Fibroblast of villous mesenchyme (primary cell): ENCODE data around the gene CHGA. TPM values are rescaled to one million over a fixed set of nuclear protein-coding genes. Genes with fewer than 3 reads are reported as not detected.

Experiments
- DNase-seq: peaks from one replicate; pipeline ENCODE4 v3.0.0-alpha.2; 2010; ENCODE audit warnings: low read depth
- H3K4me3 ChIP-seq: 2 replicates; pipeline ENCODE4 v1.5.1; 2011; ENCODE audit warnings: low read depth, mild to moderate bottlenecking, low read length
- CTCF ChIP-seq: IDR thresholded peaks from 2 replicates; pipeline ENCODE4 v1.5.1; 2012; ENCODE audit warnings: low read depth, mild to moderate bottlenecking, low read length; ENCODE audit not compliant: insufficient read depth
- total RNA-seq: library from RNA; depleted of rRNA; stranded (reverse); fragments of >200 nt; gene quantifications from 2 replicates; pipeline ENCODE4 v1.2.3, GENCODE V29; 2012

The CHGA gene
- total RNA-seq, 1 donor: not detected

- no peak for DNase-seq
- no peak for TF ChIP-seq CTCF
These were observed 5.7 kb upstream of the CHGA start for GRCh38 chr14:92917041-92917940.

GRCh38 chr14:92917956-92918355 lies 5.0 kb upstream of the CHGA start:
- no peak for DNase-seq
- no peak for TF ChIP-seq CTCF
- H3K4me3 ChIP-seq: no peak overlapping the region

More at GRCh38 chr14:92917041-92917940, 5.7 kb upstream of the CHGA start:
- no peak overlapping the region for H3K4me3 ChIP-seq

GRCh38 chr14:92920001-92920400 lies 2.9 kb upstream of the CHGA start:
- no peak for TF ChIP-seq CTCF
- no peak overlapping the region for H3K4me3 ChIP-seq
- no peak for DNase-seq

GRCh38 chr14:92922155-92922735 lies 705 bp upstream of the CHGA start:
- no peak for TF ChIP-seq CTCF
- no peak for DNase-seq
- H3K4me3 ChIP-seq: no peak overlapping the region

- DNase-seq: no peak
- TF ChIP-seq CTCF: no peak
- no peak overlapping the region for H3K4me3 ChIP-seq
These were observed 774 bp downstream of the CHGA start for GRCh38 chr14:92923744-92924103.

- no peak overlapping the region for H3K4me3 ChIP-seq
- DNase-seq: no peak
- TF ChIP-seq CTCF: no peak
These were observed 1.3 kb downstream of the CHGA start for GRCh38 chr14:92924247-92924646.

- H3K4me3 ChIP-seq: no peak overlapping the region
- DNase-seq: no peak
- no peak for TF ChIP-seq CTCF
These were observed 2.5 kb downstream of the CHGA start for GRCh38 chr14:92925446-92925845.
